Esophagus (tissue), 2 donors: ENCODE measurements around the gene EEF1A1. TPM values are rescaled to one million over a fixed set of nuclear protein-coding genes. Genes with fewer than 3 reads are reported as not detected.
"Not testable (repeated sequence)": the region's sequence is repeated elsewhere in the genome, so short reads cannot be mapped to it uniquely, and the experiment has no call there.

Experiments used
- H3K27ac ChIP-seq, 2 donors: one replicate each; pipeline ENCODE4 v1.5.1; 2013; ENCODE audit warnings: low read depth in 2 of 2, mild to moderate bottlenecking in 2 of 2, inconsistent platforms in 1 of 2, low read length in 1 of 2, moderate library complexity in 1 of 2
- H3K27me3 ChIP-seq, 2 donors: one replicate each; pipeline ENCODE4 v1.6.1; 2013; ENCODE audit warnings: low read length in 2 of 2, control low read depth in 1 of 2, mild to moderate bottlenecking in 1 of 2; ENCODE audit not compliant: insufficient read depth in 2 of 2, control insufficient read depth in 1 of 2
- H3K36me3 ChIP-seq, 2 donors: one replicate each; pipeline ENCODE4 v1.6.1; 2013; ENCODE audit warnings: low read length in 1 of 2; ENCODE audit not compliant: control insufficient read depth in 2 of 2, insufficient read depth in 2 of 2
- H3K4me1 ChIP-seq, 2 donors: one replicate each; pipeline ENCODE4 v1.6.1; 2013; ENCODE audit warnings: low read length in 1 of 2; ENCODE audit not compliant: control insufficient read depth in 2 of 2, insufficient read depth in 2 of 2
- H3K4me3 ChIP-seq, 2 donors: one replicate each; pipeline ENCODE4 v1.5.1; 2013; ENCODE audit warnings: low read length in 2 of 2, mild to moderate bottlenecking in 2 of 2, low read depth in 1 of 2, moderate library complexity in 1 of 2
- H3K9me3 ChIP-seq, 2 donors: one replicate each; pipeline ENCODE4 v1.6.1; 2013; ENCODE audit warnings: mild to moderate bottlenecking in 2 of 2, low read depth in 1 of 2, low read length in 1 of 2, moderate library complexity in 1 of 2; ENCODE audit not compliant: control insufficient read depth in 2 of 2, insufficient read depth in 1 of 2
- WGBS, 2 donors: extraction: QIAGEN DNeasy Blood & Tissue Kit; methylation state at CpG; one replicate each; pipeline ENCODE4 v1.1.7; 2013; 5-methylcytosine and 5-hydroxymethylcytosine counted together
- polyA plus RNA-seq, 2 donors: library from polyadenylated mRNA; stranded (reverse); fragments of 200-250 nt; gene quantifications; one replicate each; pipeline ENCODE4 v1.2.3, GENCODE V29; 2013
- donor health status: healthy with polysubstance abuse.
- donor health status: Bipolar disorder and iron deficiency.

The EEF1A1 gene
- polyA plus RNA-seq, result 1,000 to 10,000 TPM; 5,932 to 7,853 TPM

GRCh38 chr6:73520688-73521350 is at the start of gene EEF1A1:
Gene EEF1A1 (minus strand): TSS chr6:73521032. CDS start chr6:73520026, 1,006 bp downstream.
- WGBS, 2 donors, result 0 to 1% methylated on average over 53 of the region's 53 CpGs

GRCh38 chr6:73569121-73569520 is 48.3 kb upstream of the EEF1A1 start:
- Histone ChIP-seq H3K36me3 (no peaks in the 10 kb centered on the region), H3K4me3 (no peak overlapping the region), H3K27ac (no peak overlapping the region), H3K9me3 (no peaks in the 10 kb centered on the region), H3K4me1 (peaks cover 0 to 4% of the 10 kb centered on the region in 2 donors), H3K27me3 (no peaks in the 10 kb centered on the region)
- 63 to 69% methylated on average over 5 of the region's 5 CpGs for WGBS, 2 donors

More at GRCh38 chr6:73520688-73521350, at the start of gene EEF1A1:
- no peaks in the 10 kb centered on the region for H3K9me3 ChIP-seq
- peak within 1 kb of the TSS; percentile 89 to 93 for H3K4me3 ChIP-seq
- H3K27ac ChIP-seq, result peak within 1 kb of the TSS; percentile 100
- H3K36me3 ChIP-seq, result peaks cover 0 to 10% of the 10 kb centered on the region in 2 donors
- H3K27me3 ChIP-seq, result no peaks in the 10 kb centered on the region
- peaks cover 0 to 2% of the 10 kb centered on the region in 2 donors for H3K4me1 ChIP-seq

- H3K27ac ChIP-seq, result peak overlapping the region in 1 of 2 donors; percentile 74
- 48 to 64% methylated on average over 8 of the region's 8 CpGs for WGBS, 2 donors
- peaks cover 0 to 4% of the 10 kb centered on the region in 2 donors for H3K4me1 ChIP-seq
- no peaks in the 10 kb centered on the region for H3K27me3 ChIP-seq
- H3K9me3 ChIP-seq, result no peaks in the 10 kb centered on the region
- no peak overlapping the region for H3K4me3 ChIP-seq
- H3K36me3 ChIP-seq, result no peaks in the 10 kb centered on the region
Observed at GRCh38 chr6:73566954-73567591, 46.2 kb upstream of the EEF1A1 start.

GRCh38 chr6:73566486-73566871 is 45.6 kb upstream of the EEF1A1 start:
- H3K27ac ChIP-seq, H3K36me3 ChIP-seq: not testable (repeated sequence)
- 85 to 92% methylated on average over 2 of the region's 2 CpGs for WGBS, 2 donors

GRCh38 chr6:73565767-73566485 is 45.1 kb upstream of the EEF1A1 start:
- H3K36me3 ChIP-seq, result no peaks in the 10 kb centered on the region
- H3K27me3 ChIP-seq, result no peaks in the 10 kb centered on the region
- peaks cover 0 to 4% of the 10 kb centered on the region in 2 donors for H3K4me1 ChIP-seq
- H3K9me3 ChIP-seq, result no peaks in the 10 kb centered on the region
- H3K27ac ChIP-seq, result no peak overlapping the region
- 93 to 96% methylated on average over 11 of the region's 11 CpGs for whole genome bisulfite sequencing, 2 donors
- no peak overlapping the region for H3K4me3 ChIP-seq

More at GRCh38 chr6:73566486-73566871, 45.6 kb upstream of the EEF1A1 start:
- H3K4me1 ChIP-seq, H3K9me3 ChIP-seq, H3K4me3 ChIP-seq, H3K27me3 ChIP-seq: not testable (repeated sequence)

GRCh38 chr6:73564578-73565345 is 43.9 kb upstream of the EEF1A1 start:
- peaks cover 0 to 4% of the 10 kb centered on the region in 2 donors for H3K4me1 ChIP-seq
- H3K4me3 ChIP-seq, result no peak overlapping the region
- H3K36me3 ChIP-seq, result no peaks in the 10 kb centered on the region
- H3K9me3 ChIP-seq, result no peaks in the 10 kb centered on the region
- H3K27me3 ChIP-seq, result no peaks in the 10 kb centered on the region
- 95 to 96% methylated on average over 17 of the region's 17 CpGs for WGBS, 2 donors
- no peak overlapping the region for H3K27ac ChIP-seq

GRCh38 chr6:73562558-73562957 is 41.7 kb upstream of the EEF1A1 start:
- Histone ChIP-seq H3K4me3 (no peak overlapping the region), H3K9me3 (no peaks in the 10 kb centered on the region), H3K27ac (no peak overlapping the region), H3K36me3 (no peaks in the 10 kb centered on the region), H3K27me3 (no peaks in the 10 kb centered on the region), H3K4me1 (peaks cover 0 to 4% of the 10 kb centered on the region in 2 donors)
- 81 to 90% methylated on average over 2 of the region's 2 CpGs for WGBS, 2 donors

GRCh38 chr6:73560853-73561407 is 40.1 kb upstream of the EEF1A1 start:
- no peak overlapping the region for H3K4me3 ChIP-seq

GRCh38 chr6:73560182-73560732 is 39.4 kb upstream of the EEF1A1 start:
- 54 to 61% methylated on average over 8 of the region's 8 CpGs for WGBS, 2 donors
- H3K9me3 ChIP-seq, result no peaks in the 10 kb centered on the region
- H3K27ac ChIP-seq, result no peak overlapping the region
- H3K36me3 ChIP-seq, result no peaks in the 10 kb centered on the region
- no peaks in the 10 kb centered on the region for H3K27me3 ChIP-seq
- no peaks in the 10 kb centered on the region for H3K4me1 ChIP-seq
- no peak overlapping the region for H3K4me3 ChIP-seq

More at GRCh38 chr6:73560853-73561407, 40.1 kb upstream of the EEF1A1 start:
- Histone ChIP-seq H3K9me3 (no peaks in the 10 kb centered on the region), H3K27me3 (no peaks in the 10 kb centered on the region), H3K27ac (no peak overlapping the region), H3K4me1 (no peaks in the 10 kb centered on the region), H3K36me3 (no peaks in the 10 kb centered on the region)
- 68 to 76% methylated on average over 9 of the region's 9 CpGs for WGBS, 2 donors
